Nephron progenitor cell (in vitro differentiated cells): ENCODE results near the gene POLR3C.

Experiments
- DNase-seq: peaks from one replicate; pipeline ENCODE4 v3.0.0; 2021
- H3K27ac Mint-ChIP-seq: 2 replicates; pipeline ENCODE4 v1.8.0; 2021; ENCODE audit warnings: mild to moderate bottlenecking, moderate library complexity, mixed read lengths
- H3K27me3 Mint-ChIP-seq: 2 replicates; pipeline ENCODE4 v1.8.0; 2021; ENCODE audit warnings: mild to moderate bottlenecking, low read depth, mixed read lengths; ENCODE audit not compliant: poor library complexity
- H3K36me3 Mint-ChIP-seq: 2 replicates; pipeline ENCODE4 v1.8.0; 2021; ENCODE audit warnings: low read depth, mixed read lengths
- H3K4me1 Mint-ChIP-seq: 2 replicates; pipeline ENCODE4 v1.8.0; 2021; ENCODE audit warnings: mixed read lengths
- H3K4me3 Mint-ChIP-seq: 2 replicates; pipeline ENCODE4 v1.8.0; 2021; ENCODE audit warnings: mild to moderate bottlenecking, moderate library complexity, mixed read lengths
- H3K9me3 Mint-ChIP-seq: 2 replicates; pipeline ENCODE4 v1.8.0; 2021; ENCODE audit warnings: mild to moderate bottlenecking, moderate library complexity, mixed read lengths
- TF ChIP-seq, protein P1 (sequence below): fragments of 200-600 bp; sonication (generic); IDR thresholded peaks from 2 replicates; pipeline ENCODE4 v1.5.0; 2021; ENCODE audit warnings: antibody characterized with exemption

POLR3C gene

DNA sequence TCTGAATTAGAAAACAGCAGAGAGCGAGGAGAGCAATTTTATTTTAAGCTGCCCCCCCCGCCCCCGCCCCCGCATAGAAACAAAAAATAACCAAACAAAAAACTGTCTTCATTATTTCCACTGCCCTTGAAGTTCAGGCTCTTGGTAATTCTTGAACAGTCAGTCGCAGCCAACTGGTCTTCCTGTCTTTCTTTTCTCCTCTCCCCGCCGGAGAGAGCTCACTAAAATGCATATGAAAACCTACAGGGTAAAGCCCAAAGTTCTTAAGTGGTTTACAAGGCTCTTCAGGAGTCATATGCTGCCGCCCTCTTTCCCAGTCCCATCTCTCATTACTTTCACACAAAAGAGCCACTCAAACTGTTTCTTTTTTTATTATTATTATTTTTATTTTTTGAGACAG is 62.8 kb downstream of the POLR3C start:
- peak overlapping the region; percentile 72 for H3K4me3 Mint-ChIP-seq
- H3K4me1 Mint-ChIP-seq: peaks cover 44% of the 10 kb centered on the region
- TF ChIP-seq, protein P1, sequence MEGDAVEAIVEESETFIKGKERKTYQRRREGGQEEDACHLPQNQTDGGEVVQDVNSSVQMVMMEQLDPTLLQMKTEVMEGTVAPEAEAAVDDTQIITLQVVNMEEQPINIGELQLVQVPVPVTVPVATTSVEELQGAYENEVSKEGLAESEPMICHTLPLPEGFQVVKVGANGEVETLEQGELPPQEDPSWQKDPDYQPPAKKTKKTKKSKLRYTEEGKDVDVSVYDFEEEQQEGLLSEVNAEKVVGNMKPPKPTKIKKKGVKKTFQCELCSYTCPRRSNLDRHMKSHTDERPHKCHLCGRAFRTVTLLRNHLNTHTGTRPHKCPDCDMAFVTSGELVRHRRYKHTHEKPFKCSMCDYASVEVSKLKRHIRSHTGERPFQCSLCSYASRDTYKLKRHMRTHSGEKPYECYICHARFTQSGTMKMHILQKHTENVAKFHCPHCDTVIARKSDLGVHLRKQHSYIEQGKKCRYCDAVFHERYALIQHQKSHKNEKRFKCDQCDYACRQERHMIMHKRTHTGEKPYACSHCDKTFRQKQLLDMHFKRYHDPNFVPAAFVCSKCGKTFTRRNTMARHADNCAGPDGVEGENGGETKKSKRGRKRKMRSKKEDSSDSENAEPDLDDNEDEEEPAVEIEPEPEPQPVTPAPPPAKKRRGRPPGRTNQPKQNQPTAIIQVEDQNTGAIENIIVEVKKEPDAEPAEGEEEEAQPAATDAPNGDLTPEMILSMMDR: no peak

DNA sequence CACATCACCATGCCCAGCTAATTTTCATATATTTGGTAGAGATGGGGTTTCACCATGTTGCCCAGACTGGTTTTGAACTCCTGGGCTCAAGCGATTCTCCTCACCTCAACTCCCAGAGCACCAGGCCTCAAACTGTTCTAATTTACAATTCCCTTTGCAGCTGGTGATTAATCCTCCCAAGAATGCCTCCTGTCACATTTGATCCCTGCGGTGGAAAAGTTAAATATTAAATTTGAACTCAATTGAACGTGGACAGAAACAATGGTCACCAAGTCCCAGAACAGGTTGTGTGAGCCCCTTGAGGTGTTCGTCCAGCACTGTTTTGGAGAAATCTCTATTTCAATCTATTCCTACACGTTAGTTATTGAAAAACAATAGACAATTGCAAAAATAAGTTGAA is 63.6 kb downstream of the POLR3C start:
- Mint-ChIP-seq H3K4me3 (peak overlapping the region; percentile 49), H3K27ac (no peak overlapping the region), H3K27me3 (peaks cover 53% of the 10 kb centered on the region), H3K9me3 (no peaks in the 10 kb centered on the region), H3K4me1 (peaks cover 52% of the 10 kb centered on the region), H3K36me3 (no peaks in the 10 kb centered on the region)
- DNase-seq: no peak
- TF ChIP-seq, protein P1: no peak

More for the DNA sequence above, 62.8 kb downstream of the POLR3C start:
- Mint-ChIP-seq H3K9me3 (no peaks in the 10 kb centered on the region), H3K36me3 (no peaks in the 10 kb centered on the region), H3K27me3 (peaks cover 57% of the 10 kb centered on the region), H3K27ac (no peak overlapping the region)
- DNase-seq: no peak

DNA sequence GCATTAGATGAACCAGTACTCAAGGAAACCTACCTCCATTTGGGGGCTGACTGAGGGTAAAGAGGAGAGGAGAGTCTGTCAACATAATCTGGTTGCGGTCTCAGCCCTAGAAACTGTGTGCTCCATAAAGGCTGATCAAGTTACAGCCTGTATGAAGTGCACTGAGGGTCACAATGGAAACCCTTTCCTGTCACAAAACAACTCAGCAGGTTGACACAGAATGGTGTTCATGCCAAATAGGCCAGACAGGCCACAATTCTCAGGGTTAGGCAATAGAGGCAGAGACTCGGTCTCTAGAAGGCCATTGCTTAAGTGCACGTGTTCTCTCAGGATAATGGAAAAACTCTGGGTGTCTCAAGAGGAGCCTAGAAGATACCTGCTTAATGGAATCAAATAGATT is 65.7 kb downstream of the POLR3C start:
- Mint-ChIP-seq H3K27me3 (peaks cover 36% of the 10 kb centered on the region), H3K9me3 (no peaks in the 10 kb centered on the region), H3K4me3 (no peak overlapping the region), H3K36me3 (no peaks in the 10 kb centered on the region), H3K4me1 (peaks cover 57% of the 10 kb centered on the region), H3K27ac (no peak overlapping the region)
- DNase-seq: no peak
- TF ChIP-seq, protein P1: no peak

DNA sequence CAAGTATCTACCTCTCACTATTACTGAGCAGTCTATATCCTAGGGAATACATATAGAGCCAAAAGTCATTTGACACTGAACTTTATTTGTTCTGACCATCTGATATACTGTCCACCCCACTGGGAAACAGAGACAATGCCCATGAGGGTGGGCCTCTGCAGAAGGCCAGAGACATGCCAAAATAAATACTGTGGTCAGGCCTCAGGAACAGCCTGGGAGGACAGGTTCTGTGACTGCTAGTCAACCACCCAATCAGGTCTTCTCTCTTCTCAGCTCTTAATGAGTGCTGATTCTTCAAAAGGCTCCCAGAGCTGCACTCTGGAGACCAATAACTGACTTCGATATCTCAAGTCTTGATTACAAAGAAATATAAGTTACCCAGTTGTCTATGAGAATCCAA is 67.1 kb downstream of the POLR3C start:
- H3K36me3 Mint-ChIP-seq: no peaks in the 10 kb centered on the region
- peaks cover 31% of the 10 kb centered on the region for H3K27me3 Mint-ChIP-seq
- no peak for DNase-seq
- peaks cover 46% of the 10 kb centered on the region for H3K4me1 Mint-ChIP-seq
- H3K4me3 Mint-ChIP-seq: no peak overlapping the region
- TF ChIP-seq, protein P1: no peak
- H3K9me3 Mint-ChIP-seq: no peaks in the 10 kb centered on the region
- no peak overlapping the region for H3K27ac Mint-ChIP-seq

DNA sequence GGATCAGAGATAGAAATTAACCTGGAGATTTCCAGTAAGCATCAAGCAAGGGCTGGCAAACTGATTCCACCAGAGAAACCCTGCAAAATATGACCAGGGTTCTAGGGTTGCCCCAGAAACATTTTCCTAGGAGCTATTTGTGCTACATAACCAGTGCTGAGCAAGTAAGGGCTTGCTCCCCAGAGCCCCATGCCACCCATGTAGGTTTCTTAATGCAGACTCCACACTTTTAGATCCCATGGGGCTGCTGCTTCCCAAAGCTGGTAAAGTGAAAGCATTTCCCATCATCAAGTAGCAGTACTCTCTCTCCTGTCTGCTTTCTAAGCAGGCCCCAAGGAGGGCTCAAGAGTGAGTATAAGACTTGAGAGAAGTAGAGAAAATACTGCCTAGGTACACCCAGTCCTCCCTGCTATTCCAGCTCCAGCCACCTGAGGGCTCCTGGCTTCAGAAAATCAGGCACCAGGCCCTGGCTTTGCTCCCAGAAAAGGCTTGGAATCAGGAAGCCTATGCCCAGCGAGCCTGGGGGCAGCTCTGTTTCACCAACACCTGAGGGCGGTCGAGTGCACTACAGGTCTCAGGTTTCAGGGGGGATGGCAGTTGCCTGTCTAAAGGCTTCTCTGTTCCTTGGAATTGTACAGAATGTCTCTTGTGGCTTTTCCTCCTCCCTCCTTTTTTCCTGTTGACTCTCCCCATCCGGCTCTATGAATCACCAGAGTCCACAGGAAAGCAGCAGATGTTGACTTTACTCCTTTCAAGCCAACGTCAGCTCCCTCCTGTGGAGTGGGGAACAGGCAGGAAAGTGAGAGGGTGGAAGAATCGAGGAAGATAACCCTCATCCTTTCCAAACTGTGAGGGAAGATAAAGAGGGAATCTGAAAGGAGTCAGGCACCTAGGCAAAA is 67.8 kb downstream of the POLR3C start:
- peak overlapping the region; percentile 59 for H3K4me3 Mint-ChIP-seq
- H3K4me1 Mint-ChIP-seq: peaks cover 39% of the 10 kb centered on the region
- no peaks in the 10 kb centered on the region for H3K36me3 Mint-ChIP-seq
- DNase-seq: peak; percentile 94
- peaks cover 26% of the 10 kb centered on the region for H3K27me3 Mint-ChIP-seq
- TF ChIP-seq, protein P1: peak; percentile 89
- no peaks in the 10 kb centered on the region for H3K9me3 Mint-ChIP-seq
- H3K27ac Mint-ChIP-seq: peak overlapping the region; percentile 80
